Neural crest cell (in vitro differentiated cells): ENCODE measurements around the gene CBLN2. TPM values are rescaled to one million over a fixed set of nuclear protein-coding genes. Genes with fewer than 3 reads are reported as not detected.

Experiments used
- DNase-seq: peaks from one replicate; pipeline ENCODE4 v3.0.0; 2021; ENCODE audit warnings: low read depth, mixed read lengths, low spot score
- H3K27ac Mint-ChIP-seq: one replicate; pipeline ENCODE4 v1.8.0; 2021; ENCODE audit warnings: mild to moderate bottlenecking, mixed read lengths; ENCODE audit not compliant: unreplicated experiment
- H3K27me3 Mint-ChIP-seq: 2 replicates; pipeline ENCODE4 v1.8.0; 2021; ENCODE audit warnings: low read depth, mild to moderate bottlenecking, mixed read lengths
- H3K36me3 Mint-ChIP-seq: 2 replicates; pipeline ENCODE4 v1.8.0; 2021; ENCODE audit warnings: low read depth, mild to moderate bottlenecking, mixed read lengths
- H3K4me1 Mint-ChIP-seq: 2 replicates; pipeline ENCODE4 v1.8.0; 2021; ENCODE audit warnings: mixed read lengths
- H3K4me3 Mint-ChIP-seq: one replicate; pipeline ENCODE4 v1.8.0; 2021; ENCODE audit warnings: mild to moderate bottlenecking, mixed read lengths
- H3K9me3 Mint-ChIP-seq: 2 replicates; pipeline ENCODE4 v1.8.0; 2021; ENCODE audit warnings: mixed read lengths
- total RNA-seq: library from RNA; stranded (reverse); gene quantifications from 2 replicates; pipeline ENCODE4 v1.2.1, GENCODE V29; 2021
- TF ChIP-seq, protein P1 (sequence below): fragments of 200-600 bp; sonication (generic); conservative IDR thresholded peaks from 2 replicates; pipeline ENCODE4 v1.5.0; 2021; ENCODE audit warnings: antibody characterized with exemption, mild to moderate bottlenecking

Gene CBLN2
- total RNA-seq, 1 donor from 2014 or later, result 0.58 TPM

GRCh38 chr18:72566290-72566689 is 22.1 kb upstream of the CBLN2 start:
- Mint-ChIP-seq H3K27me3 (peaks cover 44% of the 10 kb centered on the region), H3K4me1 (no peaks in the 10 kb centered on the region), H3K9me3 (peaks cover 5% of the 10 kb centered on the region), H3K4me3 (no peak overlapping the region), H3K36me3 (no peaks in the 10 kb centered on the region), H3K27ac (no peak overlapping the region)
- TF ChIP-seq, protein P1, sequence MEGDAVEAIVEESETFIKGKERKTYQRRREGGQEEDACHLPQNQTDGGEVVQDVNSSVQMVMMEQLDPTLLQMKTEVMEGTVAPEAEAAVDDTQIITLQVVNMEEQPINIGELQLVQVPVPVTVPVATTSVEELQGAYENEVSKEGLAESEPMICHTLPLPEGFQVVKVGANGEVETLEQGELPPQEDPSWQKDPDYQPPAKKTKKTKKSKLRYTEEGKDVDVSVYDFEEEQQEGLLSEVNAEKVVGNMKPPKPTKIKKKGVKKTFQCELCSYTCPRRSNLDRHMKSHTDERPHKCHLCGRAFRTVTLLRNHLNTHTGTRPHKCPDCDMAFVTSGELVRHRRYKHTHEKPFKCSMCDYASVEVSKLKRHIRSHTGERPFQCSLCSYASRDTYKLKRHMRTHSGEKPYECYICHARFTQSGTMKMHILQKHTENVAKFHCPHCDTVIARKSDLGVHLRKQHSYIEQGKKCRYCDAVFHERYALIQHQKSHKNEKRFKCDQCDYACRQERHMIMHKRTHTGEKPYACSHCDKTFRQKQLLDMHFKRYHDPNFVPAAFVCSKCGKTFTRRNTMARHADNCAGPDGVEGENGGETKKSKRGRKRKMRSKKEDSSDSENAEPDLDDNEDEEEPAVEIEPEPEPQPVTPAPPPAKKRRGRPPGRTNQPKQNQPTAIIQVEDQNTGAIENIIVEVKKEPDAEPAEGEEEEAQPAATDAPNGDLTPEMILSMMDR, result no peak
- no peak for DNase-seq

DNA sequence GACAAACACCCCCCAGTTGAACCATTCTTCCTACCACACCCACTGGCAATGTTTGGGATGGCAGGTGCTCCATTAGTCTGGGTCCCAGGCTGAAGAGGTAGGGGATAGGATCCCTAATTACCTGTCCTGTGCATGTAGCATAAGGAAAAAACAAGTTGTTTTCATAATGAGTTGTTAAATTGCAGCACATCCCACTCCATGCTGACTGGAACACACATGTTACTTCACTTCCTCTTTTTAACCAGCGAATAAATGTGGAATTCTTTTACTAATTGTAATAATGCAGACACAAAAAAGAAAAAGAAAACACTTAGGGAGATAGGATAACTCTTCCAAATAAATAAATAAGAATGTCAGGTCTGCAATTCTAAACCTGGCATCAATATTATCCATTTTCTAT is 11.8 kb upstream of the CBLN2 start:
- TF ChIP-seq, protein P1, result no peak
- Mint-ChIP-seq H3K9me3 (no peaks in the 10 kb centered on the region), H3K4me3 (no peak overlapping the region), H3K4me1 (no peaks in the 10 kb centered on the region), H3K27me3 (peaks cover 39% of the 10 kb centered on the region), H3K27ac (no peak overlapping the region), H3K36me3 (no peaks in the 10 kb centered on the region)
- DNase-seq, result no peak

- Mint-ChIP-seq H3K4me3 (no peak overlapping the region), H3K27me3 (peaks cover 42% of the 10 kb centered on the region), H3K4me1 (no peaks in the 10 kb centered on the region), H3K27ac (peak overlapping the region; percentile 21), H3K9me3 (no peaks in the 10 kb centered on the region), H3K36me3 (no peaks in the 10 kb centered on the region)
- DNase-seq, result no peak
- TF ChIP-seq, protein P1, result no peak
Measured at GRCh38 chr18:72555101-72555500, 11.0 kb upstream of the CBLN2 start.

DNA sequence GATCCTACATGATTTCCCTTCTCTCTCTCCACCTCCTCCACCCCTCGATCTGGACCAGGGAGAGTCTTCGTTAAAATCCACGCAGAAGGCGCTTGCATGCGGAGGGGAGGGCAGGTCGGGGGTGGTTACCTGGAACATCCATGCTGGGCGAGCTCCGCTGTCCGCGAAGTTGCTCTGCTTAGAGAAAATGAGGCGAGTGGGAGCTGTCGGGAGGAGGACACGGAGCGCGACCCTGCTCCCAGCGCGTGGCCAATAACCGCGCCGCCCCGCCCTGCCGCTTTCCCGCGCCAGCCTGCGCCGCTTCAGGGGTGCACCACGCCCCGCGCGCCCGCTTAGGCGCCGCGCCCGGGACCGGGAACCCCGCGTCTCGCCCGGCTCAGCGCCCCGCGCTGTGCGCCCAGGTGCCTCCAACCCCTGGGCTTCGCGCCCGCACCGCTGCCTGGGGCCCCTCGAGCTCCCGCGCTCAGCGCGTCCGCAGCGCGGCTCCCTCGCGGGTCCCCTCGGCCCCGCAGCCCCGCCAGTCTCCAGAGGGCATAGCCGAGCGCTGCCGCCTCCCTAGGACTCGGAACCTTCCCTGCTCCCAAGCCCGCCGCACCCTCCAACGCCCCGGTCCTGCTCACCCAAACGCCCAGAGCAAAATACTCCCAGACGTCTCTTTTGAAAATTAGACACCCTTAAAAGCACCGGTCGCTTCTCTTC is 636 bp downstream of the CBLN2 start:
- DNase-seq, result no peak
- Mint-ChIP-seq H3K27ac (no peak overlapping the region), H3K4me1 (peaks cover 19% of the 10 kb centered on the region), H3K9me3 (no peaks in the 10 kb centered on the region), H3K4me3 (peak overlapping the region; percentile 88), H3K36me3 (no peaks in the 10 kb centered on the region), H3K27me3 (peaks cover 92% of the 10 kb centered on the region)
- TF ChIP-seq, protein P1, result no peak

DNA sequence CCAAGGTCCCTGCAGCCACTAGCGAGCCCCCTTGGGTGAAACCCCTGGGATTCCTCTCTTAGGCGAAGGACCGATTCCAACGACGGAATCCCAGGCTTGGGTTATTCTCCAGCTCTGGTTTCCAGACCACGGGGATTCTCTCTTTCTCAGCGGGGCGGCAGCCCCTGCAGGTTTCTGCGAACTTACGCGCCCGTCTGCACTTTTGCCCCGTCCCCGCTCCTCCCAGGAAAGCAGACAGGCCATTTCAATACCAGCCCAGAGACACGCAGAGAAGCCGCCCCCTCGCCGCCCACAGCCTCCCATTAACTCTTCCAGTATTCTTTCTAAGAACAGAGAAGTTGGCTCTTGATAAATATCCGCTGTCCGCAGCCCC is 1.2 kb downstream of the CBLN2 start:
- TF ChIP-seq, protein P1, result no peak
- Mint-ChIP-seq H3K27ac (no peak overlapping the region), H3K36me3 (no peaks in the 10 kb centered on the region), H3K4me3 (peak overlapping the region; percentile 88), H3K9me3 (no peaks in the 10 kb centered on the region), H3K4me1 (peaks cover 19% of the 10 kb centered on the region), H3K27me3 (peaks cover 92% of the 10 kb centered on the region)
- peak; percentile 6 for DNase-seq
